Activated CD4-positive, CD25-positive, alpha-beta regulatory T cell treated with anti-CD3 and anti-CD28 coated beads, Interleukin-2, amount 50 U/mL, for 72 hours (primary cell): Measurements from ENCODE around the gene RAPGEF2.
"Not testable (repeated sequence)": the region's sequence is repeated elsewhere in the genome, so short reads cannot be mapped to it uniquely, and the experiment has no call there.

Experiments
- DNase-seq: peaks from one replicate; pipeline ENCODE4 v3.0.0; 2021

RAPGEF2 gene

GRCh38 chr4:159283696-159284095 lies 180.8 kb downstream of the RAPGEF2 start:
- no peak for DNase-seq

DNA sequence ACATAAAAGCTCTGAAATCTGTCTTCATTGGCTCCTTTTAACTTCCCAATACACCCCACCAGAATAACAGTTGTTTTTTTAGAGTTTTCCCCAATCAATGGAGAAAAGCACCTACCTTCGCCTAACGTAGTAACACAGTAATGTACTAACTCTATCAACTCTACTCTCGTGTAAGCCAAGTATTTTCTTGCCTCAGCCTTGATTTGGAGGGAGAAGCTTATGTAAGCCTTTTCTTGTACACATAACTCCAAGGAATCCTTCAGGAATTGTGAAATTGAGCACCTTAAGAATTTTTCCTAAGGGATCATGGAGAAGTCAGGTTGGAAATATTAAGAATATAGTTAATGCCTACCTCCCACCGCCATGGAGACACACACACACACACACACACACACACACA lies 181.2 kb downstream of the RAPGEF2 start:
- no peak for DNase-seq

DNA sequence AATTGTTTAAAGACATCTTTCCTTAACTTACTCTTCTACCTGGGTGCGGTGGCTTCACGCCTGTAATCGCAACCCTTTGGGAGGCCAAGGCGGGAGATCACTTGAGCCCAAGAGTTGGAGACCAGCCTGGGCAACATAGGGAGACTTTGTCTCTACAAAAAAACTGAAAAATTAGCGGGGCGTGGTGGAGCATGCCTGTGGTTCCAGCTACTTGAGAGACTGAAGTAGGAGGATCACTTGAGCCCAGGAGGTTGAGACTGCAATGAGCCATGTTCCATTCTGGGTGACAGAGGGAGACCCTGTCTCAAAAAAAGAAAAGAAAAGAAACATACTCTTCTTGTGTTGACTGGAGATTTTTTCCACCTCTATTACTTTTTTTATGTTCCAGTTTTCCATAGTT lies 181.9 kb downstream of the RAPGEF2 start:
- DNase-seq, result no peak

DNA sequence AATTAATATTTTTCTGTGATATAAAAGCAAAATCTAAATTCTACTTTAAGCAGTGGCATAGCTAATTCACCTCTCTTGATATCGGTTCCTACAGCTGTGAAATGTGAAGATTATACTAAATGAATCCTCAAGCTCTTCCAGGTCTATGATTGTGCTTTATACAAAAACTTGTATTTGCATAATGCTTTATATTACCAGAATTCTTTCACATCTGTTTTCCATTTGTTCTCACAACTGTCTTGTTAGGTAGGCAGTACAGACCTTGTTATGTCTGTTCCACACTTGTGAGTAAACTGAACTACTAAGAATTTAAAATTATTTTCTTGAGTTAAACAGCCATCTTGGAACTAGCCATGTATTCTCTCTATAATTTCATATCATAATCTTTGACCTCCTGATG lies 184.9 kb downstream of the RAPGEF2 start:
- DNase-seq, result no peak

GRCh38 chr4:159289682-159290081 lies 186.8 kb downstream of the RAPGEF2 start:
- DNase-seq, result no peak

GRCh38 chr4:159290321-159291030 lies 187.6 kb downstream of the RAPGEF2 start:
- no peak for DNase-seq

- no peak for DNase-seq
Measured at GRCh38 chr4:159291176-159291575, 188.3 kb downstream of the RAPGEF2 start.

GRCh38 chr4:159292137-159292896 lies 189.4 kb downstream of the RAPGEF2 start:
- DNase-seq, result no peak

- DNase-seq, result no peak
Measured at GRCh38 chr4:159293811-159294515, 191.1 kb downstream of the RAPGEF2 start.

DNA sequence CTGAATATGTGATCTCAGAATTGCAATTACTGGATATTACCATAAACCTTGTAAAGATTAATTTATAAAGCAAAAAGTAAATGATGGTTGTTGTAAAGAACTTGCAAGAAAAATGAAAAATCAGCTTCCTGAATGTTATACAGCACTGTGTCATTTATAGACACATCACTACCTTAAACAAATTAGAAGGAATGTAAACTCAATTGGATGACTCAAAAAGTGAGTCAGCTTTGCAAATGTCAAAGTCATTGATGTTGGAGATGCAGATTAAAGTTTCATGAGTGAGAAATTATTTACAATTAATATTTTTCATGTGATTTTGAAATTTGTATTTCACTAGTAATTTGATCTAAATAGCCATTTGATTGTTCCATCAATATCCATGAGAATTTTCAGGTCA lies 193.2 kb downstream of the RAPGEF2 start:
- no peak for DNase-seq

GRCh38 chr4:159297091-159297490 lies 194.2 kb downstream of the RAPGEF2 start:
- no peak for DNase-seq

DNA sequence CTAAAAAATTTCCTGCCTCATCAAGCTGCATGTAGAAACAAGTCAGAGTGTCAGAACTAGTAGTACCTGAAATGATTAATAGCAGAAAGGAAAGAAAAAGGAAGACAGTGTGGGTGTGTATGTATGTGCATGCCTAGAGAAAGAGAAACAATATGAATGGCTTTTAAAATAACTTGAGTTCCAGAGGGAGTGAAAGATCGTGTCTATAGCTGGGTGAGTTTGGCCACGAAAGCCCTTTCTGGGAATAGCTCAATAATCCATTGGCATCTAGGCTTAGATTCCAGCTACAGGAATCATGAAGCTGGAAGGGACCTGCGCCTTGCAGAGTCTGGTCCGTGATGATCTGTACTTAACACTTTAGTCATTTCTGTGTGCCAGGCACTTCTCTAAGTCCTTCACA lies 195.6 kb downstream of the RAPGEF2 start:
- DNase-seq, result no peak

DNA sequence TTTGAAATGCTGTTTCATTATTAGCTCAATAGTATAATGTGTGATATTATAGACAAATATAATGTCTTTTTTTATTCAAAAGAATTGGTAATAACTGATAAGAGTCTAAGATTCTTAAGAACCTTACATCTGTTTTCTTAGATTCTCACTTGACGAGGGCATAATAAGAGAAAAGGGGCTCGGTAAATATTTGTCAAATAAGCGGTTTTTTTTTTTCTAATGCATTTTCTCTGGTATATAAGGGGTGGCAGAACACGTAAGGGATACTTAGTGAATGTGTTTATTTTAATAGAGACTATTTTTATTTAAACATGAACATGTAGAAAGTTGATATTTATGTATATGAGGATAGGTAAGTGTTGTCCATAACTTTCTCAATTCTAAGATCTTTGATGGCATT lies 200.6 kb downstream of the RAPGEF2 start:
- DNase-seq, result no peak

- no peak for DNase-seq
Measured at GRCh38 chr4:159305129-159305528, 202.2 kb downstream of the RAPGEF2 start.

- no peak for DNase-seq
Measured at GRCh38 chr4:159307929-159308328, 205.1 kb downstream of the RAPGEF2 start.

GRCh38 chr4:159308566-159309340 lies 205.9 kb downstream of the RAPGEF2 start:
- DNase-seq, result no peak

GRCh38 chr4:159312236-159312635 lies 209.4 kb downstream of the RAPGEF2 start:
- DNase-seq, result no peak

GRCh38 chr4:159315879-159316278 lies 213.0 kb downstream of the RAPGEF2 start:
- not testable (repeated sequence) for DNase-seq

DNA sequence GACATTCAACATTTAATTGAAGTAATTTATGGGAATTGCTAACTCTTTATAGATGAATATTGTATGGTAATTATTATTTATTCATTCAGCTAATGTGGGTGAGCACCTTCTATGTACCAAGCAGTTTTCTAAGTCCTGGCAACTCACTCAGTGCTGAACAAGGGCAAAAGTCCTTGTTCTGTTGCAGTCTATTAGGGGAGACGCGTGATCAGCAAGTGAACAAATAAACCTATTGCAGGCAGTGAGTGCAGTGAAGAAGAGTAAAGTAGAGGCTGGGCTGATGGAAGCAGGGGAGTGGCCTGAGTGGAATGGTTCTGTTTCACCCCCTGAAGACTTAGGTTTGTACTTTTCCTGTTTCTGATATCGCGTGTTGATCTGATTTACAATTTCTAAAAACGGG lies 214.3 kb downstream of the RAPGEF2 start:
- DNase-seq, result no peak

DNA sequence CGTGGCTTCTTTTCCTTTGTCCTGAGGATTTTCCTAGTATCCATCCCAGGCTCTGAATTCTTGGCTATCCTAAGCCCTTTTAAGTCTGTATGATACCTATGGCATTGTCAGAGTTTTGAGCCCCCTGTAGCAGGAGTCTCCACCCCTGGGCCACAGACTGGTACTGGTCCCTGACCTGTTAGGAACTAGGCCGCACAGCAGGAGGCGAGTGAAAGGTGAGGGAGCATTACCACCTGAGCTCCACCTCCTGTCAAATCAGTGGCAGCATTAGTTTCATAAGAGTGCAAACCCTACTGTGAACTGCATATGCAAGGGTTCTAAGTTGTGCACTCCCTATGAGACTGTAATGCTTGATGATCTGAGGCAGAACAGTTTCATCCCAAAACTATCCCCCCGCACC lies 216.1 kb downstream of the RAPGEF2 start:
- DNase-seq, result no peak

GRCh38 chr4:159326480-159326879 lies 223.6 kb downstream of the RAPGEF2 start:
- no peak for DNase-seq

GRCh38 chr4:159328766-159329165 lies 225.9 kb downstream of the RAPGEF2 start:
- no peak for DNase-seq

- DNase-seq, result no peak
Measured at GRCh38 chr4:159334461-159334860, 231.6 kb downstream of the RAPGEF2 start.
